Stimulated activated CD8-positive, alpha-beta memory T cell treated with anti-CD3 and anti-CD28 coated beads, Interleukin-12 subunit alpha, Interleukin-12 subunit beta, amount 100 ng/mL, for 24 hours (primary cell): ENCODE results near the gene APMAP.
"Not testable (repeated sequence)": the region's sequence is repeated elsewhere in the genome, so short reads cannot be mapped to it uniquely, and the experiment has no call there.

Source experiments
- DNase-seq: peaks from one replicate; pipeline ENCODE4 v3.0.0-alpha.2; 2020; ENCODE audit errors: extremely low read depth

Gene APMAP

GRCh38 chr20:24952376-24953208 is 40.0 kb downstream of the APMAP start:
- DNase-seq, result no peak

- DNase-seq, result no peak
Observed at GRCh38 chr20:24951536-24952083, 40.9 kb downstream of the APMAP start.

GRCh38 chr20:24950836-24951525 is 41.6 kb downstream of the APMAP start:
- no peak for DNase-seq

GRCh38 chr20:24950128-24950835 is 42.3 kb downstream of the APMAP start:
- no peak for DNase-seq

- no peak for DNase-seq
Observed at GRCh38 chr20:24949756-24950127, 42.8 kb downstream of the APMAP start.

GRCh38 chr20:24948939-24949679 is 43.4 kb downstream of the APMAP start, which contains the start of gene CST7:
TSS of gene CST7 (plus strand) at chr20:24949269. CDS start at chr20:24949506, 237 bp downstream.
- peak; percentile 75 for DNase-seq

GRCh38 chr20:24948396-24948938 is 44.1 kb downstream of the APMAP start:
- not testable (repeated sequence) for DNase-seq

GRCh38 chr20:24946376-24946775 is 46.2 kb downstream of the APMAP start:
- not testable (repeated sequence) for DNase-seq

GRCh38 chr20:24943731-24944130 is 48.8 kb downstream of the APMAP start:
- no peak for DNase-seq

GRCh38 chr20:24943196-24943595 is 49.4 kb downstream of the APMAP start:
- no peak for DNase-seq

- DNase-seq, result no peak
Observed at GRCh38 chr20:24942679-24943078, 49.9 kb downstream of the APMAP start.

GRCh38 chr20:24939036-24939435 is 53.5 kb downstream of the APMAP start:
- DNase-seq, result no peak

GRCh38 chr20:24938498-24938897 is 54.1 kb downstream of the APMAP start:
- no peak for DNase-seq

GRCh38 chr20:24937579-24937978 is 55.0 kb downstream of the APMAP start:
- DNase-seq, result no peak

- DNase-seq, result no peak
Observed at GRCh38 chr20:24936526-24937407, 55.8 kb downstream of the APMAP start.

GRCh38 chr20:24935766-24936525 is 56.6 kb downstream of the APMAP start:
- DNase-seq, result no peak

- no peak for DNase-seq
Observed at GRCh38 chr20:24935140-24935539, 57.4 kb downstream of the APMAP start.

GRCh38 chr20:24934716-24935115 is 57.8 kb downstream of the APMAP start:
- no peak for DNase-seq

GRCh38 chr20:24934101-24934661 is 58.4 kb downstream of the APMAP start:
- DNase-seq, result no peak
